ENCODE measurements around the gene SYNJ2BP. TPM values are rescaled to one million over a fixed set of nuclear protein-coding genes. Genes with fewer than 3 reads are reported as not detected.

Gene SYNJ2BP, protein sequence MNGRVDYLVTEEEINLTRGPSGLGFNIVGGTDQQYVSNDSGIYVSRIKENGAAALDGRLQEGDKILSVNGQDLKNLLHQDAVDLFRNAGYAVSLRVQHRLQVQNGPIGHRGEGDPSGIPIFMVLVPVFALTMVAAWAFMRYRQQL
- total RNA-seq: 10.2 and 10.4 TPM in 2 replicates

DNA sequence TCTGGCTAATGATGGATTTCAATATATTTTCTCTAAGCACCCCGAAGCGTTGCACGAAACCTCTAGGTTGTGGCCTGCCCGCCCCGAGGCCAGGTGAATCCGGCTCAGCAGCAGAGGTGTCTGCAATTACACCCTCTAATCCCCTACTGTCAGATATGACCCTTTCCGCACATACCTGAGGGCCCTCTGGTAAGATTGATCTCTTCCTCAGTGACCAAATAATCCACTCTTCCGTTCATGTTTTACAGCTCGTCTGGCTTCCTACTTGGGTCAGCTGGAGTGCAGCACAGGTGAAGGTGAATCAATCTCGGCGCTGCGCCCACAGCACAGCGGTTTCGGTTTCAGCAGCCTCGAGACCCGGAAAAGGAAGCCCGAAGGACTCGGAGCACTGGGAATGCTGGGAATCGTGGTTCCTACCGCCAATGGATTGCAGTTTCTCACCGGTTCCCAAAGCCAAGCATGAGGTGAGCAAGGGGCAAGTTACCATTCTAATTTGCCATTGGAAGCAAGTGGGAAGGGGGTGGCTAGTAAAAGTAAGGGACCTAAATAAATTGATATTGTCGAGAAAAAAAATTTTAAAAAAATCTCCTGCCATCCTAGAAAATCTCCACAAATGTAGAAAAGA is at the start of gene SYNJ2BP:
TSS of gene SYNJ2BP (minus strand) at position 366 of the 625 bp plus-strand sequence. CDS start at position 239, 127 bp downstream.

DNA sequence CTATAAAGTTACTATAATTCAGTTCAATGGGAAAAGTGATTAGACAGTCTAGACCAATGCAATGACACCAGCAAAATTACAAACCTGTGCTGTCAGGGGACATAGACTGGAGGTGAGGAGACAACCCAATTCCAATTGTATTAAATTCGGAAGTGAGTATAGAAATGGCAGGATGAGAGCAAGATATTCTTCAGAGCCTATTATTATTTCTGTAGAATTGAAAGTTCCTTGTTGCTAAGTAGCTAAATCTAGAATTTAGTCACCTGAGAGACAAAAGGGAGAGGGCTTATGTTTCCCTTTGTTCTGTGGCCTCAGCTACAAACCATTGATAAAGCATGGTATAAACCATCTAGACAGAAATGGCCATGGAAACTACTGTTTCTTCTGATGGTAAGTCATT is 35.0 kb upstream of the SYNJ2BP start, which contains the start of gene ADAM21:
TSS of gene ADAM21 (plus strand) at position 301 of the 400 bp plus-strand sequence. CDS start 5,326 bp downstream, outside the sequence.

Other genes with a start within 250 kb of the SYNJ2BP start
- gene SLC8A3, start 228.1 kb downstream of the SYNJ2BP start, total RNA-seq: 0.77 TPM in 1 of 2 replicates, not detected in the other
- gene COX16, start 57.4 kb downstream of the SYNJ2BP start, total RNA-seq: 21.4 and 48.7 TPM in 2 replicates
- gene ADAM21, start 35.1 kb upstream of the SYNJ2BP start, total RNA-seq: under 0.01 and 0.23 TPM in 2 replicates
- gene ADAM20, start 117.9 kb upstream of the SYNJ2BP start, total RNA-seq: 0.17 TPM in 1 of 2 replicates, not detected in the other
- 15.3 and 21.3 TPM in 2 replicates for gene MED6, start 183.6 kb upstream of the SYNJ2BP start, total RNA-seq
- gene TTC9, start 224.8 kb upstream of the SYNJ2BP start, total RNA-seq: 0.17 and 0.47 TPM in 2 replicates